ENCODE results near the gene UPF2.

DNA sequence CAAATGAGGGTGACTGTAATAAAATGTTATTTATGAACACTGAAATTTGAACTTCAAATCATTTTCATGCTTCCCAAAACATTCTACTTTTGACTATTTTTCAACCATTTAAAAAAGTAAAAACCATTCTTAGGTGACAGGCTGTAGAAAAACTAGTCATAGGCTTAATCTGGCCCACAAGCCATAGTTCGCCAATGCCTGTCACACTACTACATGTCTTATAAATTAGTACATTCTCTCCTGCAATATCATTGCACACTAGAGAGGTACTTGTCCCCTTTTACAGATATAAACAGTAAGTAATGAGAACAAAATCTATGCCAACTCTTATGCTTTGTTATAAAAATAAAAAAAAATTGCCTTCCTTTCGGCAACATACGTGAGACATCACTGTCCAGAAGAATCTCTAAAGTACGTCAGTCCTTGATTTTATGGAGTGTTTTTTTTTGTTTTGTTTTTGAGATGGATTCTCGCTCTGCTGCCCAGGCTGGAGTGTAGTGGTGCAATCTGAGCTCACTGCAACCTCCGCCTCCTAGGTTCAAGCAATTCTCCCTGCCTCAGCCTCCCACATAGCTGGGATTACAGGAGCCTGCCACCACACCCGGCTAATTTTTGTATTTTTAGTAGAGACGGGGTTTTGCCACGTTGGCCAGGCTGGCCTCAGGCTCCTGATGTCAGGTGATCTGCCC is 23.2 kb downstream of the UPF2 start:
- TF ChIP-seq, protein P1, sequence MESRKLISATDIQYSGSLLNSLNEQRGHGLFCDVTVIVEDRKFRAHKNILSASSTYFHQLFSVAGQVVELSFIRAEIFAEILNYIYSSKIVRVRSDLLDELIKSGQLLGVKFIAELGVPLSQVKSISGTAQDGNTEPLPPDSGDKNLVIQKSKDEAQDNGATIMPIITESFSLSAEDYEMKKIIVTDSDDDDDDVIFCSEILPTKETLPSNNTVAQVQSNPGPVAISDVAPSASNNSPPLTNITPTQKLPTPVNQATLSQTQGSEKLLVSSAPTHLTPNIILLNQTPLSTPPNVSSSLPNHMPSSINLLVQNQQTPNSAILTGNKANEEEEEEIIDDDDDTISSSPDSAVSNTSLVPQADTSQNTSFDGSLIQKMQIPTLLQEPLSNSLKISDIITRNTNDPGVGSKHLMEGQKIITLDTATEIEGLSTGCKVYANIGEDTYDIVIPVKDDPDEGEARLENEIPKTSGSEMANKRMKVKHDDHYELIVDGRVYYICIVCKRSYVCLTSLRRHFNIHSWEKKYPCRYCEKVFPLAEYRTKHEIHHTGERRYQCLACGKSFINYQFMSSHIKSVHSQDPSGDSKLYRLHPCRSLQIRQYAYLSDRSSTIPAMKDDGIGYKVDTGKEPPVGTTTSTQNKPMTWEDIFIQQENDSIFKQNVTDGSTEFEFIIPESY (CRISPR knock-in tag; IDR thresholded peaks at IDR 0.05): no peak
- TF ChIP-seq, protein P2, sequence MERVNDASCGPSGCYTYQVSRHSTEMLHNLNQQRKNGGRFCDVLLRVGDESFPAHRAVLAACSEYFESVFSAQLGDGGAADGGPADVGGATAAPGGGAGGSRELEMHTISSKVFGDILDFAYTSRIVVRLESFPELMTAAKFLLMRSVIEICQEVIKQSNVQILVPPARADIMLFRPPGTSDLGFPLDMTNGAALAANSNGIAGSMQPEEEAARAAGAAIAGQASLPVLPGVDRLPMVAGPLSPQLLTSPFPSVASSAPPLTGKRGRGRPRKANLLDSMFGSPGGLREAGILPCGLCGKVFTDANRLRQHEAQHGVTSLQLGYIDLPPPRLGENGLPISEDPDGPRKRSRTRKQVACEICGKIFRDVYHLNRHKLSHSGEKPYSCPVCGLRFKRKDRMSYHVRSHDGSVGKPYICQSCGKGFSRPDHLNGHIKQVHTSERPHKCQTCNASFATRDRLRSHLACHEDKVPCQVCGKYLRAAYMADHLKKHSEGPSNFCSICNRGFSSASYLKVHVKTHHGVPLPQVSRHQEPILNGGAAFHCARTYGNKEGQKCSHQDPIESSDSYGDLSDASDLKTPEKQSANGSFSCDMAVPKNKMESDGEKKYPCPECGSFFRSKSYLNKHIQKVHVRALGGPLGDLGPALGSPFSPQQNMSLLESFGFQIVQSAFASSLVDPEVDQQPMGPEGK (CRISPR knock-in tag; IDR thresholded peaks at IDR 0.05): no peak
- TF ChIP-seq, protein P3, sequence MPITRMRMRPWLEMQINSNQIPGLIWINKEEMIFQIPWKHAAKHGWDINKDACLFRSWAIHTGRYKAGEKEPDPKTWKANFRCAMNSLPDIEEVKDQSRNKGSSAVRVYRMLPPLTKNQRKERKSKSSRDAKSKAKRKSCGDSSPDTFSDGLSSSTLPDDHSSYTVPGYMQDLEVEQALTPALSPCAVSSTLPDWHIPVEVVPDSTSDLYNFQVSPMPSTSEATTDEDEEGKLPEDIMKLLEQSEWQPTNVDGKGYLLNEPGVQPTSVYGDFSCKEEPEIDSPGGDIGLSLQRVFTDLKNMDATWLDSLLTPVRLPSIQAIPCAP (CRISPR knock-in tag; IDR thresholded peaks at IDR 0.05; ENCODE audit: low read depth): no peak
- TF ChIP-seq, protein P4, sequence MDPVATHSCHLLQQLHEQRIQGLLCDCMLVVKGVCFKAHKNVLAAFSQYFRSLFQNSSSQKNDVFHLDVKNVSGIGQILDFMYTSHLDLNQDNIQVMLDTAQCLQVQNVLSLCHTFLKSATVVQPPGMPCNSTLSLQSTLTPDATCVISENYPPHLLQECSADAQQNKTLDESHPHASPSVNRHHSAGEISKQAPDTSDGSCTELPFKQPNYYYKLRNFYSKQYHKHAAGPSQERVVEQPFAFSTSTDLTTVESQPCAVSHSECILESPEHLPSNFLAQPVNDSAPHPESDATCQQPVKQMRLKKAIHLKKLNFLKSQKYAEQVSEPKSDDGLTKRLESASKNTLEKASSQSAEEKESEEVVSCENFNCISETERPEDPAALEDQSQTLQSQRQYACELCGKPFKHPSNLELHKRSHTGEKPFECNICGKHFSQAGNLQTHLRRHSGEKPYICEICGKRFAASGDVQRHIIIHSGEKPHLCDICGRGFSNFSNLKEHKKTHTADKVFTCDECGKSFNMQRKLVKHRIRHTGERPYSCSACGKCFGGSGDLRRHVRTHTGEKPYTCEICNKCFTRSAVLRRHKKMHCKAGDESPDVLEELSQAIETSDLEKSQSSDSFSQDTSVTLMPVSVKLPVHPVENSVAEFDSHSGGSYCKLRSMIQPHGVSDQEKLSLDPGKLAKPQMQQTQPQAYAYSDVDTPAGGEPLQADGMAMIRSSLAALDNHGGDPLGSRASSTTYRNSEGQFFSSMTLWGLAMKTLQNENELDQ (CRISPR knock-in tag; IDR thresholded peaks at IDR 0.05; ENCODE audit: borderline replicate concordance): no peak
- TF ChIP-seq, protein P5, sequence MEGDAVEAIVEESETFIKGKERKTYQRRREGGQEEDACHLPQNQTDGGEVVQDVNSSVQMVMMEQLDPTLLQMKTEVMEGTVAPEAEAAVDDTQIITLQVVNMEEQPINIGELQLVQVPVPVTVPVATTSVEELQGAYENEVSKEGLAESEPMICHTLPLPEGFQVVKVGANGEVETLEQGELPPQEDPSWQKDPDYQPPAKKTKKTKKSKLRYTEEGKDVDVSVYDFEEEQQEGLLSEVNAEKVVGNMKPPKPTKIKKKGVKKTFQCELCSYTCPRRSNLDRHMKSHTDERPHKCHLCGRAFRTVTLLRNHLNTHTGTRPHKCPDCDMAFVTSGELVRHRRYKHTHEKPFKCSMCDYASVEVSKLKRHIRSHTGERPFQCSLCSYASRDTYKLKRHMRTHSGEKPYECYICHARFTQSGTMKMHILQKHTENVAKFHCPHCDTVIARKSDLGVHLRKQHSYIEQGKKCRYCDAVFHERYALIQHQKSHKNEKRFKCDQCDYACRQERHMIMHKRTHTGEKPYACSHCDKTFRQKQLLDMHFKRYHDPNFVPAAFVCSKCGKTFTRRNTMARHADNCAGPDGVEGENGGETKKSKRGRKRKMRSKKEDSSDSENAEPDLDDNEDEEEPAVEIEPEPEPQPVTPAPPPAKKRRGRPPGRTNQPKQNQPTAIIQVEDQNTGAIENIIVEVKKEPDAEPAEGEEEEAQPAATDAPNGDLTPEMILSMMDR (CRISPR knock-in tag; IDR thresholded peaks at IDR 0.05): no peak
